ENCODE data around the gene P3H3. TPM values are rescaled to one million over a fixed set of nuclear protein-coding genes. Genes with fewer than 3 reads are reported as not detected.
A peak's percentile ranks its signal among the peaks of the same experiment; 100 is the strongest.

P3H3 gene
- polyA plus RNA-seq, 1 experiment: 71.6 TPM

DNA sequence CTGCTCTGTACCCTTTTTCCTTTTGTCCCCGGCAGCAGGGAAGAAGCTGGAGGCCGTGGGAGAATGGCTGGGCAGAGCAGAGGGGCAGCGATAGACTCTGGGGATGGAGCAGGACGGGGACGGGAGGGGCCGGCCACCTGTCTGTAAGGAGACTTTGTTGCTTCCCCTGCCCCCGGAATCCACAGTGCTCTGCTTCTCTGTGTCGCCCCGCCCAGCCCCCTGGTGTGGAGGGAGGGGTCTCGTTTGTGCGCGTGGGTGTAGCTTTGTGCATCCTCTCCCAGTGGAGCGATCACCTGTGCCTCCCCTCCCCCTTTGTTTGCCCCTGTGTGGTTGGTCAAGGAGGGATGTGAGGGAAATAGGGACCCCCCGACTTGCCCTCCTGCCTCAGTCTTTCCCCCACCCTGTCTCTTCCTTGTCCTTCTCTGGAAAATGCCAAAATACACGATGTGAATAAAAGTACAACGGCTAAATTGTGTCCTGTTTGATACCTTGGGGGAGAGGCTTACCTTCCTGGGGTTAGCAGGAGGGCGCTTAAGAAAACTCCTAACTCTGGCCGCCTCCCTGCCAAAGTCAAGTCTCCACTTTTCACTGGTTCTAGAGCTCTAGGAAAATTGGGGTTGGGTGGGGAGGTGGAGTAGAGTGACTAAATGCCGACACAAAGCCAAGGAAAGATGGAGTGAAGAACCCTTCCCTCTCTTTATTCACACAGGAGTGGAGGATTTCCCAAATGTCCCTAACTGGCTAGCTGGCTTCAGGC, 38.1 kb downstream of the P3H3 start:
- POLR2A ChIA-PET: interaction anchor here (0.7 to 4.7 kb wide), 2 partner anchors 14 to 39 kb away, joined by 8 to 34 read pairs; partner anchors contain the start of genes CDCA3 and USP5
- TF ChIP-seq, protein P1, sequence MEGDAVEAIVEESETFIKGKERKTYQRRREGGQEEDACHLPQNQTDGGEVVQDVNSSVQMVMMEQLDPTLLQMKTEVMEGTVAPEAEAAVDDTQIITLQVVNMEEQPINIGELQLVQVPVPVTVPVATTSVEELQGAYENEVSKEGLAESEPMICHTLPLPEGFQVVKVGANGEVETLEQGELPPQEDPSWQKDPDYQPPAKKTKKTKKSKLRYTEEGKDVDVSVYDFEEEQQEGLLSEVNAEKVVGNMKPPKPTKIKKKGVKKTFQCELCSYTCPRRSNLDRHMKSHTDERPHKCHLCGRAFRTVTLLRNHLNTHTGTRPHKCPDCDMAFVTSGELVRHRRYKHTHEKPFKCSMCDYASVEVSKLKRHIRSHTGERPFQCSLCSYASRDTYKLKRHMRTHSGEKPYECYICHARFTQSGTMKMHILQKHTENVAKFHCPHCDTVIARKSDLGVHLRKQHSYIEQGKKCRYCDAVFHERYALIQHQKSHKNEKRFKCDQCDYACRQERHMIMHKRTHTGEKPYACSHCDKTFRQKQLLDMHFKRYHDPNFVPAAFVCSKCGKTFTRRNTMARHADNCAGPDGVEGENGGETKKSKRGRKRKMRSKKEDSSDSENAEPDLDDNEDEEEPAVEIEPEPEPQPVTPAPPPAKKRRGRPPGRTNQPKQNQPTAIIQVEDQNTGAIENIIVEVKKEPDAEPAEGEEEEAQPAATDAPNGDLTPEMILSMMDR (IDR thresholded peaks at IDR 0.05; ENCODE audit: insufficient read depth, low read depth, low read length): no peak
- CTCF ChIA-PET: interaction anchor here (0.9 to 9.7 kb wide), 4 partner anchors 13 to 59 kb away, joined by 3 to 112 read pairs (median 18); partner anchors contain the start of genes CDCA3 and USP5
- H3K4me3 ChIP-seq (ENCODE audit: low read depth, low read length): no peak overlapping the region
- no peaks in the 10 kb centered on the region for H3K27me3 ChIP-seq (ENCODE audit: control insufficient read depth, insufficient read depth, low read length)
- H3K36me3 ChIP-seq (ENCODE audit: control insufficient read depth, insufficient read depth, low read length): peaks cover 42% of the 10 kb centered on the region
- DNase-seq (ENCODE audit: low read depth): no peak

DNA sequence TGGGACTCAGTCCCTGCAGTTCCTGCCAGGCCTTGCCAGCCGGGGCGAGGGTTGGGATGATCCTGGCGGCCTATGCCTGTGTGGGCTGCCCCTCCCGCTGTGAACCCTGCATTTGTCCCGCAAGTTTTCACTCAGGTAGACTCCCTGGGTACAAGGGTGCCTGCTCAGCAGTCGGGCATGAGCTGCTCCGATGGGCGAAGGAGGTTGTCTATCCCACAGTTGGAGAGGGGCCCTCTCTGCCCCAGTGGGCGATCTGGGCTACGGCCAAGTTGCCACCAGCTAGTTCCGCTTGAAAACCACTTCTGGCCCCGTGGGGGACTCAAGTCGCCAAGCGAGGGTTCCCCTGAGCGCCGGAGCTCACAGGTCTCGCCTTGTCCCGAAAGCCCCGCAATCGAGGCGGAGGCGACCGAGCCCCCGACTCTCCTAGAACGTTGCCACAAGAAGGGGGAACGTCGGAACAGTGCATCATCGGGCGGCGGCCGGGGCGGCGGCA, 38.8 kb downstream of the P3H3 start:
- CTCF ChIA-PET: interaction anchor here (0.9 to 9.7 kb wide), 5 partner anchors 13 to 58 kb away, joined by 3 to 112 read pairs (median 9); partner anchors contain the start of genes CDCA3, ENO2 and USP5
- TF ChIP-seq, protein P1 (IDR thresholded peaks at IDR 0.05; ENCODE audit: insufficient read depth, low read depth, low read length): no peak
- no peak for DNase-seq (ENCODE audit: low read depth)
- POLR2A ChIA-PET: interaction anchor here (0.6 to 4.7 kb wide), 4 partner anchors 15 to 333 kb away, joined by 5 to 34 read pairs (median 8); partner anchors contain the start of genes CDCA3, GAPDH and USP5
- Histone ChIP-seq H3K4me3 (ENCODE audit: low read depth, low read length) (peak overlapping the region; percentile 98), H3K36me3 (ENCODE audit: control insufficient read depth, insufficient read depth, low read length) (peaks cover 38% of the 10 kb centered on the region), H3K27me3 (ENCODE audit: control insufficient read depth, insufficient read depth, low read length) (no peaks in the 10 kb centered on the region)

DNA sequence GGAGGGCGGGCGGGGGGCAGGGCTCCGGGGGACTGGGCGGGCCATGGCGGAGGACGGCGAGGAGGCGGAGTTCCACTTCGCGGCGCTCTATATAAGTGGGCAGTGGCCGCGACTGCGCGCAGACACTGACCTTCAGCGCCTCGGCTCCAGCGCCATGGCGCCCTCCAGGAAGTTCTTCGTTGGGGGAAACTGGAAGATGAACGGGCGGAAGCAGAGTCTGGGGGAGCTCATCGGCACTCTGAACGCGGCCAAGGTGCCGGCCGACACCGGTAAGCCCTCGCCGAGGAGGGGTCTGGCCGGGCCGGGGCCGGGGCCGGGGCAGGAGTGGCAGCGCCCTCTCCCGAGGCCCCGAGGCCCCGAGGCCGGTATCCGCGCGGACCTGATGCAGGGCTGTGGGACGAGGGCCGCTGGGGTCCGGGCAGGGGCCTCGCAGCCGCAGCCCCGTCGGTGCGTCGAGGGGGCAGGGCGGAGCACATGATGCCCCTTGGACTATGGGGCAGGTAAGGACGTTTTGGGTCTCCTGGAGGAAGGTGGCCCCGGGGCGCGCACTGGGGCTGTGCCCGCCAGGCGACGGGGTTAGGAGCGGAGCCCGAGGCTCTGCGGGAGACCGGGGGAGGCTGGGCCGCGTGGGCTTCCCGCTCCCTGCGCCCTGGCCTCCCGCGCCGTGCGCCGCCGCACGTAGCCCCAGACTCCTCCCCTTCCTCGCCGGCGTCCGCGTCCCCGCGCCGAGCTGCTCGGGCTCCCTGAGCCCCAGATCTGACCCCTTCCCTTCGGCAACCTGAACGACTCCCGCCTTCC, 39.4 kb downstream of the P3H3 start, which contains the start of gene TPI1:
Gene TPI1 (plus strand): TSS at position 119 of the 798 bp plus-strand sequence. CDS start 36 bp downstream, at position 155.
- Histone ChIP-seq H3K27me3 (ENCODE audit: control insufficient read depth, insufficient read depth, low read length) (no peaks in the 10 kb centered on the region), H3K36me3 (ENCODE audit: control insufficient read depth, insufficient read depth, low read length) (peaks cover 38% of the 10 kb centered on the region), H3K4me3 (ENCODE audit: low read depth, low read length) (peak within 1 kb of the TSS; percentile 98)
- POLR2A ChIA-PET: interaction anchor here (0.6 to 4.7 kb wide), 7 partner anchors 11 to 403 kb away, joined by 3 to 34 read pairs (median 5); partner anchors contain the start of genes CDCA3, GAPDH and USP5
- TF ChIP-seq, protein P1 (IDR thresholded peaks at IDR 0.05; ENCODE audit: insufficient read depth, low read depth, low read length): no peak
- DNase-seq (ENCODE audit: low read depth): no peak
- CTCF ChIA-PET: interaction anchor here (0.9 to 9.7 kb wide), 10 partner anchors 7 to 112 kb away, joined by 3 to 112 read pairs (median 6); partner anchors contain the start of genes CDCA3, ENO2, LRRC23 and PTMS

DNA sequence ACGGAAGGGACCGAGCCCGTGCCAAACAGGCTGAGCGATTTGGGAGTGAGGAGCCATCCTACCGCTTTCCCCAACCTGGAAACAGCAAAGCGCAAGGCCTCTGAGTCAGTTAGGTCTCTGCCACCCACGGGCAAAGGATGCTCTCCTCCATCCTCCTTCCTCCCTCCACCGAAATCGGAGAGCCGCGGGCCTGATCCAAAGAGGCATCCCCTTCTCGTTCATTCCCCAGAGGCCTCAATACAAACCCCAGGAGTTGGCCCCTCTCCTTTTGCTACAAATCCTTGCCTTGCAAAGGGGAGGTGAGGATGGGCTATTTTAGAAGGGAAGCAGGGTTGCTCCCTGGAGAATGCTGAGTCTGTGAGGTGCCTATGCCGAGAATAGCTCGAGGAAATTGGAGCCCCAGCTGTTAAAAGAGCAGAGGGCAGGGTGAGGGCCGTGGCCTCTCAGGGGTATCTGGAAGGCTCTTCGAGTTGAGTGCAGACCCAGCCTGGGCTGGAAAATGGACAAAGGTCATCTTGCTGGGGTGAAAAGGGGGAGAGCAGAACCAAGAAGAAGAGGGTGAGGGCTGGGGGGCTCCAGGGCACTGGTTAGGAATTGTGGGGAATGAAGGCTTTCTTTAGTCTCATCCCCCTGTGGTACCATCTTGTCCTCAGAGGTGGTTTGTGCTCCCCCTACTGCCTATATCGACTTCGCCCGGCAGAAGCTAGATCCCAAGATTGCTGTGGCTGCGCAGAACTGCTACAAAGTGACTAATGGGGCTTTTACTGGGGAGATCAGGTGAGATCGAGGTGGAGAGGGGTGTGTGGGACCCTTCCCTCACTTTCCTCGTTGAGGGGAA, 40.2 kb downstream of the P3H3 start:
- H3K4me3 ChIP-seq (ENCODE audit: low read depth, low read length): peak overlapping the region; percentile 98
- no peak for DNase-seq (ENCODE audit: low read depth)
- POLR2A ChIA-PET: interaction anchor here (0.6 to 4.7 kb wide), 2 partner anchors 16 to 24 kb away, joined by 3 to 34 read pairs; partner anchors contain the start of genes CDCA3 and USP5
- no peaks in the 10 kb centered on the region for H3K27me3 ChIP-seq (ENCODE audit: control insufficient read depth, insufficient read depth, low read length)
- CTCF ChIA-PET: interaction anchor here (0.6 to 9.7 kb wide), 24 partner anchors 8 to 245 kb away, joined by 3 to 112 read pairs (median 6); partner anchors contain the start of genes CDCA3, ENO2, LRRC23 and MLF2
- TF ChIP-seq, protein P1 (IDR thresholded peaks at IDR 0.05; ENCODE audit: insufficient read depth, low read depth, low read length): peak; percentile 38; the same call in 1 of the 2 replicates
- H3K36me3 ChIP-seq (ENCODE audit: control insufficient read depth, insufficient read depth, low read length): peaks cover 34% of the 10 kb centered on the region

Measured in BJ (cell line).